ENCODE results near the gene GUCD1.
"Not testable (repeated sequence)": the region's sequence is repeated elsewhere in the genome, so short reads cannot be mapped to it uniquely, and the experiment has no call there.

DNA sequence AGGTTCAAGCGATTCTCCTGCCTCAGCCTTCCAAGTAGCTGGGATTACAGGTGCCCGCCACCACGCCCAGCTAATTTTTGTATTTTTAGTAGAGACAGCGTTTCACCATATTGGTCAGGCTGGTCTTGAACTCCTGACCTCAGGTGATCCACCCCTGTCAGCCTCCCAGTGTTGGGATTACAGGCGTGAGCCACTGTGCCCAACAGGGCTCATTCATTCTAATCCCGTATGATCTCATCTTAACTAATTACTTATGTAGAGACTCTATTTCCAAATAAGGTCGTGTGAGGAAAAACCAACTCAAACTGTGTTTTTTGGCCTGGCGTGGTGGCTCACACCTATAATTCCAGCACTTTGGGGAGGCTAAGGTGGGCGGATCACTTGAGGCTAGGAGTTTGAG lies 42.1 kb upstream of the GUCD1 start:
- not testable (repeated sequence) for TF ChIP-seq SUZ12 (IDR thresholded peaks at IDR 0.05; ENCODE audit: unreplicated experiment); SMARCA5 (IDR thresholded peaks at IDR 0.05); FOS (IDR thresholded peaks at IDR 0.05; ENCODE audit: borderline replicate concordance, extremely low read depth, insufficient read length); MYC (IDR thresholded peaks at IDR 0.05; ENCODE audit: insufficient read depth, insufficient read length, insufficient replicate concordance, low read length, severe bottlenecking)
- TF ChIP-seq, protein P1, sequence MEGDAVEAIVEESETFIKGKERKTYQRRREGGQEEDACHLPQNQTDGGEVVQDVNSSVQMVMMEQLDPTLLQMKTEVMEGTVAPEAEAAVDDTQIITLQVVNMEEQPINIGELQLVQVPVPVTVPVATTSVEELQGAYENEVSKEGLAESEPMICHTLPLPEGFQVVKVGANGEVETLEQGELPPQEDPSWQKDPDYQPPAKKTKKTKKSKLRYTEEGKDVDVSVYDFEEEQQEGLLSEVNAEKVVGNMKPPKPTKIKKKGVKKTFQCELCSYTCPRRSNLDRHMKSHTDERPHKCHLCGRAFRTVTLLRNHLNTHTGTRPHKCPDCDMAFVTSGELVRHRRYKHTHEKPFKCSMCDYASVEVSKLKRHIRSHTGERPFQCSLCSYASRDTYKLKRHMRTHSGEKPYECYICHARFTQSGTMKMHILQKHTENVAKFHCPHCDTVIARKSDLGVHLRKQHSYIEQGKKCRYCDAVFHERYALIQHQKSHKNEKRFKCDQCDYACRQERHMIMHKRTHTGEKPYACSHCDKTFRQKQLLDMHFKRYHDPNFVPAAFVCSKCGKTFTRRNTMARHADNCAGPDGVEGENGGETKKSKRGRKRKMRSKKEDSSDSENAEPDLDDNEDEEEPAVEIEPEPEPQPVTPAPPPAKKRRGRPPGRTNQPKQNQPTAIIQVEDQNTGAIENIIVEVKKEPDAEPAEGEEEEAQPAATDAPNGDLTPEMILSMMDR (IDR thresholded peaks at IDR 0.05 in 2 of 3, conservative IDR thresholded peaks at IDR 0.05 in 1 of 3; ENCODE audit: control insufficient read depth in 2 of 3, extremely low read depth in 1 of 3, insufficient read depth in 1 of 3, low read depth in 3 of 3, low read length in 3 of 3), result not testable (repeated sequence)

Data from GM12878 (cell line).